Lung microvascular endothelial cell (primary cell): ENCODE results near the gene RNU1-2. TPM values are rescaled to one million over a fixed set of nuclear protein-coding genes. Genes with fewer than 3 reads are reported as not detected.
"Not testable (repeated sequence)": the region's sequence is repeated elsewhere in the genome, so short reads cannot be mapped to it uniquely, and the experiment has no call there.

Experiments used
- DNase-seq, 2 donors: peaks; one replicate each; pipeline versions ENCODE4 v3.0.0 to v3.0.0-alpha.2; 2010; ENCODE audit warnings: low read depth in 2 of 2
- total RNA-seq: library from RNA; depleted of rRNA; stranded (reverse); fragments of >200 nt; gene quantifications from 2 replicates; pipeline ENCODE4 v1.2.1, GENCODE V29; 2014

RNU1-2 gene
- total RNA-seq, 1 donor from 2014 or later = 5,258 TPM

GRCh38 chr1:16925635-16926490, 30.1 kb downstream of the RNU1-2 start:
- peak in 1 of 2 donors; percentile 6 for DNase-seq

- peak in 1 of 2 donors; percentile 9 for DNase-seq
These were observed 30.8 kb downstream of the RNU1-2 start for GRCh38 chr1:16926491-16927073.

GRCh38 chr1:16927256-16927655, 31.5 kb downstream of the RNU1-2 start:
- DNase-seq = no peak

- peak in 1 of 2 donors; percentile 7 for DNase-seq
These were observed 32.1 kb downstream of the RNU1-2 start for GRCh38 chr1:16927711-16928485.

- DNase-seq = not testable (repeated sequence)
These were observed 33.6 kb downstream of the RNU1-2 start for GRCh38 chr1:16929146-16930041.

GRCh38 chr1:16931206-16931934, 35.6 kb downstream of the RNU1-2 start:
- DNase-seq = peak in 1 of 2 donors; percentile 63

GRCh38 chr1:16933945-16934344, 38.2 kb downstream of the RNU1-2 start:
- DNase-seq = not testable (repeated sequence)

GRCh38 chr1:16936580-16936979, 40.8 kb downstream of the RNU1-2 start:
- DNase-seq = not testable (repeated sequence)

GRCh38 chr1:16938351-16939321, 42.9 kb downstream of the RNU1-2 start:
- no peak for DNase-seq

GRCh38 chr1:16939386-16940180, 43.8 kb downstream of the RNU1-2 start:
- not testable (repeated sequence) for DNase-seq

GRCh38 chr1:16944038-16944437, 48.3 kb downstream of the RNU1-2 start:
- DNase-seq = no peak

- DNase-seq = not testable (repeated sequence)
These were observed 49.7 kb downstream of the RNU1-2 start for GRCh38 chr1:16945512-16945911.

Other genes with a start within 250 kb of the RNU1-2 start
- gene RNU1-3, start 229.0 kb upstream of the RNU1-2 start, total RNA-seq = under 0.01 and 5,258 TPM in 2 replicates
- under 0.01 and 5,258 TPM in 2 replicates for gene RNU1-4, start 155.5 kb upstream of the RNU1-2 start, total RNA-seq
- 8.1 and 18.3 TPM in 2 replicates for gene CROCC, start 26.0 kb downstream of the RNU1-2 start, total RNA-seq
- 15.9 and 25.6 TPM in 2 replicates for gene MFAP2, start 84.6 kb downstream of the RNU1-2 start, total RNA-seq
- 25.1 and 44.6 TPM in 2 replicates for gene ATP13A2, start 115.9 kb downstream of the RNU1-2 start, total RNA-seq
- gene SDHB, start 158.1 kb downstream of the RNU1-2 start, total RNA-seq = 139 and 146 TPM in 2 replicates
- under 0.01 and 0.22 TPM in 2 replicates for gene PADI2, start 223.5 kb downstream of the RNU1-2 start, total RNA-seq